Activated CD4-positive, alpha-beta T cell treated with anti-CD3 and anti-CD28 coated beads for 48 hours (primary cell): Measurements from ENCODE around the gene CTRB1.

Experiments used
- DNase-seq: peaks from one replicate; pipeline ENCODE4 v3.0.0-alpha.2; 2020

The CTRB1 gene

GRCh38 chr16:75218256-75219076 is at the start of gene CTRB1:
CTRB1 (plus strand) TSS chr16:75218988; CDS start chr16:75219008, 20 bp downstream.
- peak; percentile 31 for DNase-seq

- no peak for DNase-seq
These were observed 48.8 kb upstream of the CTRB1 start for GRCh38 chr16:75169899-75170405.

- DNase-seq, result no peak
These were observed 46.2 kb upstream of the CTRB1 start for GRCh38 chr16:75172578-75172977.

- DNase-seq, result no peak
These were observed 43.7 kb upstream of the CTRB1 start for GRCh38 chr16:75175074-75175473.

GRCh38 chr16:75176926-75177325 is 41.9 kb upstream of the CTRB1 start:
- DNase-seq, result no peak

- no peak for DNase-seq
These were observed 39.6 kb upstream of the CTRB1 start for GRCh38 chr16:75179208-75179607.

GRCh38 chr16:75181630-75182029 is 37.2 kb upstream of the CTRB1 start:
- DNase-seq, result no peak

GRCh38 chr16:75188832-75189477 is 29.8 kb upstream of the CTRB1 start:
- DNase-seq, result no peak

- no peak for DNase-seq
These were observed 29.0 kb upstream of the CTRB1 start for GRCh38 chr16:75189638-75190245.

GRCh38 chr16:75192606-75193264 is 26.1 kb upstream of the CTRB1 start:
- no peak for DNase-seq

GRCh38 chr16:75193265-75193650 is 25.5 kb upstream of the CTRB1 start:
- no peak for DNase-seq

- DNase-seq, result no peak
These were observed 24.9 kb upstream of the CTRB1 start for GRCh38 chr16:75193730-75194444.

GRCh38 chr16:75195811-75196790 is 22.7 kb upstream of the CTRB1 start:
- no peak for DNase-seq

GRCh38 chr16:75196836-75197235 is 22.0 kb upstream of the CTRB1 start:
- no peak for DNase-seq

- DNase-seq, result no peak
These were observed 21.2 kb upstream of the CTRB1 start for GRCh38 chr16:75197522-75198134.

- DNase-seq, result no peak
These were observed 20.6 kb upstream of the CTRB1 start for GRCh38 chr16:75198135-75198600.

- DNase-seq, result no peak
These were observed 16.7 kb upstream of the CTRB1 start for GRCh38 chr16:75202069-75202590.

- DNase-seq, result no peak
These were observed 15.7 kb upstream of the CTRB1 start for GRCh38 chr16:75203096-75203495.

- no peak for DNase-seq
These were observed 14.9 kb upstream of the CTRB1 start for GRCh38 chr16:75203667-75204409.

GRCh38 chr16:75204410-75204758 is 14.4 kb upstream of the CTRB1 start:
- no peak for DNase-seq
